OCI-LY3 (cell line): Measurements from ENCODE around the gene RPRML.
"Not testable (repeated sequence)": the region's sequence is repeated elsewhere in the genome, so short reads cannot be mapped to it uniquely, and the experiment has no call there.

Experiments
- H2AFZ ChIP-seq: fragments of 200-600, 300-600 bp; shearing (Covaris generic); 2 replicates; pipeline ENCODE4 v1.6.0; 2014; ENCODE audit warnings: antibody characterized with exemption, low read depth, low read length
- H3K27ac ChIP-seq: fragments of 200-600, 300-600 bp; sonication (generic); 2 replicates; pipeline ENCODE4 v1.5.1; 2014; ENCODE audit warnings: mild to moderate bottlenecking, low read length, moderate library complexity, mixed read lengths
- H3K27me3 ChIP-seq: fragments of 200-600, 300-600 bp; sonication (generic); 2 replicates; pipeline ENCODE4 v1.6.1; 2014; ENCODE audit warnings: low read depth, low read length, mixed read lengths
- H3K36me3 ChIP-seq: fragments of 200-600, 300-600 bp; sonication (generic); replicated peaks from 2 replicates; pipeline ENCODE3; 2014; ENCODE audit warnings: low read depth, low read length, mixed read lengths
- H3K4me1 ChIP-seq: fragments of 300-600, 200-600 bp; sonication (generic); 2 replicates; pipeline ENCODE4 v1.6.1; 2014; ENCODE audit warnings: low read length, mixed read lengths
- H3K4me2 ChIP-seq: fragments of 200-600, 300-600 bp; sonication (generic); 2 replicates; pipeline ENCODE4 v1.6.1; 2014; ENCODE audit warnings: low read length, mixed read lengths
- H3K4me3 ChIP-seq: fragments of 300-600, 200-600 bp; sonication (generic); 2 replicates; pipeline ENCODE4 v1.5.1; 2014; ENCODE audit warnings: antibody characterized with exemption, mild to moderate bottlenecking, low read length, moderate library complexity
- H3K79me2 ChIP-seq: fragments of 300-600, 200-600 bp; shearing (Covaris generic); 2 replicates; pipeline ENCODE4 v1.6.1; 2014; ENCODE audit warnings: mild to moderate bottlenecking, low read length, mixed read lengths
- H3K9ac ChIP-seq: fragments of 300-600, 200-600 bp; shearing (Covaris generic); 2 replicates; pipeline ENCODE4 v1.6.0; 2014; ENCODE audit warnings: mild to moderate bottlenecking, low read length, moderate library complexity
- H3K9me3 ChIP-seq: fragments of 200-600, 300-600 bp; shearing (Covaris generic); 2 replicates; pipeline ENCODE4 v1.6.1; 2014; ENCODE audit warnings: low read length, mixed read lengths; ENCODE audit not compliant: insufficient read depth
- H4K20me1 ChIP-seq: fragments of 200-600, 300-600 bp; sonication (generic); 2 replicates; pipeline ENCODE4 v1.6.1; 2016; ENCODE audit warnings: low read length, mixed read lengths; ENCODE audit not compliant: insufficient read depth
- CTCF ChIP-seq: fragments of 200-600, 300-600 bp; sonication (generic); IDR thresholded peaks from 2 replicates; pipeline ENCODE4 v1.5.1; 2014; ENCODE audit warnings: antibody characterized with exemption, low read length, low read depth
- EZH2phosphoT487 ChIP-seq: fragments of 200-600 bp; shearing (Covaris generic); IDR thresholded peaks from 2 replicates; pipeline ENCODE4 v1.6.1; 2018; ENCODE audit warnings: antibody characterized with exemption, mixed run types, low read depth

The RPRML gene

GRCh38 chr17:47009759-47010594, 30.9 kb upstream of the RPRML start:
- Histone ChIP-seq H3K4me2 (no peak overlapping the region), H3K4me1 (no peaks in the 10 kb centered on the region), H4K20me1 (no peaks in the 10 kb centered on the region), H3K79me2 (no peaks in the 10 kb centered on the region), H3K9ac (no peak overlapping the region), H3K9me3 (no peaks in the 10 kb centered on the region), H3K36me3 (no peaks in the 10 kb centered on the region), H3K27ac (no peak overlapping the region), H3K27me3 (no peaks in the 10 kb centered on the region), H2AFZ (no peak overlapping the region), H3K4me3 (no peak overlapping the region)
- TF ChIP-seq EZH2phosphoT487 (no peak), CTCF (no peak)

GRCh38 chr17:47004906-47005305, 25.9 kb upstream of the RPRML start:
- no peaks in the 10 kb centered on the region for H3K79me2 ChIP-seq
- no peak overlapping the region for H3K27ac ChIP-seq
- H3K4me3 ChIP-seq, result no peak overlapping the region
- H3K4me2 ChIP-seq, result no peak overlapping the region
- TF ChIP-seq CTCF, result no peak
- TF ChIP-seq EZH2phosphoT487, result no peak
- H2AFZ ChIP-seq, result peak overlapping the region; percentile 30; the same call in 1 of the 2 replicates
- H3K9ac ChIP-seq, result no peak overlapping the region
- peaks cover 11% of the 10 kb centered on the region for H3K4me1 ChIP-seq
- H4K20me1 ChIP-seq, result no peaks in the 10 kb centered on the region
- no peaks in the 10 kb centered on the region for H3K36me3 ChIP-seq
- no peaks in the 10 kb centered on the region for H3K9me3 ChIP-seq
- H3K27me3 ChIP-seq, result no peaks in the 10 kb centered on the region

GRCh38 chr17:47003864-47004263, 24.8 kb upstream of the RPRML start:
- not testable (repeated sequence) for H3K36me3 ChIP-seq, H3K27me3 ChIP-seq

GRCh38 chr17:46995841-46996571, 17.0 kb upstream of the RPRML start:
- no peaks in the 10 kb centered on the region for H3K79me2 ChIP-seq
- no peak overlapping the region for H3K27ac ChIP-seq
- H3K4me1 ChIP-seq, result peaks cover 3% of the 10 kb centered on the region; the same call in 1 of the 2 replicates
- no peaks in the 10 kb centered on the region for H3K36me3 ChIP-seq
- no peak overlapping the region for H2AFZ ChIP-seq
- H3K4me3 ChIP-seq, result no peak overlapping the region
- TF ChIP-seq EZH2phosphoT487, result no peak
- TF ChIP-seq CTCF, result no peak
- no peak overlapping the region for H3K4me2 ChIP-seq
- H3K9ac ChIP-seq, result no peak overlapping the region
- no peaks in the 10 kb centered on the region for H4K20me1 ChIP-seq
- H3K9me3 ChIP-seq, result no peaks in the 10 kb centered on the region
- no peaks in the 10 kb centered on the region for H3K27me3 ChIP-seq

More at GRCh38 chr17:47003864-47004263, 24.8 kb upstream of the RPRML start:
- peaks cover 11% of the 10 kb centered on the region for H3K4me1 ChIP-seq
- H3K9ac ChIP-seq, H2AFZ ChIP-seq, H3K9me3 ChIP-seq, H3K79me2 ChIP-seq, H4K20me1 ChIP-seq, H3K27ac ChIP-seq, H3K4me3 ChIP-seq, H3K4me2 ChIP-seq: not testable (repeated sequence)
